Gastroesophageal sphincter (tissue), 3 donors: ENCODE data around the gene GPR137.

ENCODE experiments used
- CTCF ChIP-seq, 4 experiments: fragments of 200-600 bp in 2 of 4; fragments of 450-650 bp in 2 of 4; sonication (generic) in 1 of 4; IDR thresholded peaks; one replicate each; pipeline ENCODE4 v1.5.1; 2017 to 2019; ENCODE audit warnings: antibody characterized with exemption in 4 of 4, mild to moderate bottlenecking in 2 of 4, moderate library complexity in 2 of 4
- POLR2A ChIP-seq, 2 donors: fragments of 450-650 bp; IDR thresholded peaks; one replicate each; pipeline ENCODE4 v1.6.1; 2017; ENCODE audit warnings: antibody characterized with exemption in 2 of 2, mild to moderate bottlenecking in 2 of 2, moderate library complexity in 1 of 2

DNA sequence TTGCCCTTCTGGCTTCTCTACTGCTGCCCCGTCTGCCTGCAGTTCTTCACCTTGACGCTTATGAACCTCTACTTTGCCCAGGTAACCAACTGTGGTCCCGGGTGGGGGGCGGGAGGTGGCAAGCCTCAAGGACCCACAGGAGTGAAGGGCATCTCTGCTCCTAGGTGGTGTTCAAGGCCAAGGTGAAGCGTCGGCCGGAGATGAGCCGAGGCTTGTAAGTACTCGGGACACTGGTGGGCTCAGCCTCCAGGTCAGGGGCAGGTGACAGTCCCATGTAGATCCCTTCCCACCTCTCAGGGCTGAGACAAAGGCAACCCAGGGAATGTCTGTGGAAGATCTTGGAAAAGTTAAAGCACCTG, 1.1 kb downstream of the GPR137 start:
- TF ChIP-seq CTCF (IDR thresholded peaks at IDR 0.05) = no peak
- no peak for TF ChIP-seq POLR2A (IDR thresholded peaks at IDR 0.05)
